ENCODE data around the gene BABAM2. TPM values are rescaled to one million over a fixed set of nuclear protein-coding genes. Genes with fewer than 3 reads are reported as not detected.

The BABAM2 gene
- total RNA-seq, 4 donors from 2014 or later, result 57.2 to 72.2 (median 67.5) TPM

- peaks cover 42 to 47% of the 10 kb centered on the region in 2 donors for H3K4me1 ChIP-seq
- no peak for TF ChIP-seq POLR2A (IDR thresholded peaks at IDR 0.05)
- TF ChIP-seq, protein P1, sequence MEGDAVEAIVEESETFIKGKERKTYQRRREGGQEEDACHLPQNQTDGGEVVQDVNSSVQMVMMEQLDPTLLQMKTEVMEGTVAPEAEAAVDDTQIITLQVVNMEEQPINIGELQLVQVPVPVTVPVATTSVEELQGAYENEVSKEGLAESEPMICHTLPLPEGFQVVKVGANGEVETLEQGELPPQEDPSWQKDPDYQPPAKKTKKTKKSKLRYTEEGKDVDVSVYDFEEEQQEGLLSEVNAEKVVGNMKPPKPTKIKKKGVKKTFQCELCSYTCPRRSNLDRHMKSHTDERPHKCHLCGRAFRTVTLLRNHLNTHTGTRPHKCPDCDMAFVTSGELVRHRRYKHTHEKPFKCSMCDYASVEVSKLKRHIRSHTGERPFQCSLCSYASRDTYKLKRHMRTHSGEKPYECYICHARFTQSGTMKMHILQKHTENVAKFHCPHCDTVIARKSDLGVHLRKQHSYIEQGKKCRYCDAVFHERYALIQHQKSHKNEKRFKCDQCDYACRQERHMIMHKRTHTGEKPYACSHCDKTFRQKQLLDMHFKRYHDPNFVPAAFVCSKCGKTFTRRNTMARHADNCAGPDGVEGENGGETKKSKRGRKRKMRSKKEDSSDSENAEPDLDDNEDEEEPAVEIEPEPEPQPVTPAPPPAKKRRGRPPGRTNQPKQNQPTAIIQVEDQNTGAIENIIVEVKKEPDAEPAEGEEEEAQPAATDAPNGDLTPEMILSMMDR (IDR thresholded peaks at IDR 0.05 in 4 of 5, conservative IDR thresholded peaks at IDR 0.05 in 1 of 5), result no peak
These were observed 13.8 kb downstream of the BABAM2 start for GRCh38 chr2:27904405-27904665.

GRCh38 chr2:27906074-27906473 is 15.5 kb downstream of the BABAM2 start:
- Histone ChIP-seq H3K4me1 (peaks cover 49 to 52% of the 10 kb centered on the region in 2 donors), H3K36me3 (no peaks in the 10 kb centered on the region), H3K27ac (peak overlapping the region in 3 of 4 donors; percentile 19 to 53 (median 46)), H3K4me3 (no peak overlapping the region), H3K9me3 (no peaks in the 10 kb centered on the region), H3K27me3 (no peaks in the 10 kb centered on the region)
- no peak for DNase-seq
- ATAC-seq, result no peak
- in situ Hi-C loops (cut with MboI; ENCODE audit: low sequenced_read_pairs in 4 of 4), result no loop called here
- intact Hi-C loops (cut with DNase I; ENCODE audit: low total_unique reads), result no loop called here
- TF ChIP-seq, protein P1 (IDR thresholded peaks at IDR 0.05 in 4 of 5, conservative IDR thresholded peaks at IDR 0.05 in 1 of 5), result no peak
- no peak for TF ChIP-seq POLR2A (IDR thresholded peaks at IDR 0.05)

More at GRCh38 chr2:27904405-27904665, 13.8 kb downstream of the BABAM2 start:
- H3K36me3 ChIP-seq, result no peaks in the 10 kb centered on the region
- intact Hi-C loops (cut with DNase I; ENCODE audit: low total_unique reads), result loop anchor here (5.0 kb wide), 2 partner anchors 73 to 428 kb away; no protein-coding TSS in a partner anchor
- H3K4me3 ChIP-seq, result no peak overlapping the region
- ATAC-seq (no peak), DNase-seq (no peak)
- in situ Hi-C loops (cut with MboI; ENCODE audit: low sequenced_read_pairs in 4 of 4), result no loop called here
- no peaks in the 10 kb centered on the region for H3K27me3 ChIP-seq
- H3K9me3 ChIP-seq, result no peaks in the 10 kb centered on the region
- peak overlapping the region in 2 of 4 donors; percentile 81 to 86 for H3K27ac ChIP-seq

- Histone ChIP-seq H3K27me3 (no peaks in the 10 kb centered on the region), H3K4me1 (peaks cover 50 to 54% of the 10 kb centered on the region in 2 donors), H3K4me3 (no peak overlapping the region), H3K36me3 (no peaks in the 10 kb centered on the region), H3K27ac (peak overlapping the region in 1 of 4 donors; percentile 7), H3K9me3 (no peaks in the 10 kb centered on the region)
- intact Hi-C loops (cut with DNase I; ENCODE audit: low total_unique reads) (no loop called here), in situ Hi-C loops (cut with MboI; ENCODE audit: low sequenced_read_pairs in 4 of 4) (no loop called here)
- ATAC-seq, result no peak
- TF ChIP-seq POLR2A (IDR thresholded peaks at IDR 0.05), result no peak
- TF ChIP-seq, protein P1 (IDR thresholded peaks at IDR 0.05 in 4 of 5, conservative IDR thresholded peaks at IDR 0.05 in 1 of 5), result no peak
- DNase-seq, result no peak
These were observed 17.0 kb downstream of the BABAM2 start for GRCh38 chr2:27907547-27907946.

GRCh38 chr2:27909901-27910300 is 19.4 kb downstream of the BABAM2 start:
- Histone ChIP-seq H3K4me3 (no peak overlapping the region), H3K4me1 (peaks cover 54 to 59% of the 10 kb centered on the region in 2 donors), H3K9me3 (no peaks in the 10 kb centered on the region), H3K27ac (peak overlapping the region; percentile 15 to 63 (median 19)), H3K27me3 (no peaks in the 10 kb centered on the region), H3K36me3 (no peaks in the 10 kb centered on the region)
- intact Hi-C loops (cut with DNase I; ENCODE audit: low total_unique reads), result no loop called here
- in situ Hi-C loops (cut with MboI; ENCODE audit: low sequenced_read_pairs in 4 of 4), result no loop called here
- no peak for TF ChIP-seq POLR2A (IDR thresholded peaks at IDR 0.05)
- TF ChIP-seq, protein P1 (IDR thresholded peaks at IDR 0.05 in 4 of 5, conservative IDR thresholded peaks at IDR 0.05 in 1 of 5), result no peak
- no peak for ATAC-seq
- no peak for DNase-seq

All from gastrocnemius medialis (tissue), 4 donors.